Left lung (tissue), 10 donors: ENCODE results near the gene CABP4. TPM values are rescaled to one million over a fixed set of nuclear protein-coding genes. Genes with fewer than 3 reads are reported as not detected.

Experiments used
- ATAC-seq: fragments of 200-7000 bp; cut with Tn5 transposase; one replicate; pipeline ENCODE4 v1.9.1; 2020; ENCODE audit warnings: moderate library complexity
- DNase-seq, 4 donors: peaks; one replicate each; pipeline ENCODE4 v3.0.0-alpha.2; 2013 to 2020
- H3K27ac ChIP-seq, 2 donors: fragments of 200-600 bp; sonication (generic) in 1 of 2; one replicate each; pipeline versions ENCODE4 v1.5.0 to v1.8.0; 2020 to 2021
- H3K27me3 ChIP-seq, 2 donors: fragments of 200-600 bp; sonication (generic) in 1 of 2; one replicate each; pipeline versions ENCODE4 v1.5.0 to v1.8.0; 2020 to 2021
- H3K36me3 ChIP-seq, 2 donors: fragments of 200-600 bp; sonication (generic) in 1 of 2; one replicate each; pipeline versions ENCODE4 v1.5.0 to v1.8.0; 2020 to 2021
- H3K4me1 ChIP-seq, 2 donors: fragments of 200-600 bp; one replicate each; pipeline ENCODE4 v1.8.0; 2021
- H3K4me3 ChIP-seq, 2 donors: fragments of 200-600 bp; sonication (generic) in 1 of 2; one replicate each; pipeline versions ENCODE4 v1.5.0 to v1.8.0; 2020 to 2021; ENCODE audit warnings: mild to moderate bottlenecking in 1 of 2
- H3K9me3 ChIP-seq, 2 donors: fragments of 200-600 bp; sonication (generic) in 1 of 2; one replicate each; pipeline versions ENCODE4 v1.5.0 to v1.8.0; 2020 to 2021
- intact Hi-C, 2 donors: fragments of 100-400 bp; cut with DNase I; formaldehyde crosslinking; loops; one replicate each; pipeline versions ENCODE4 v1.11.2 to v1.14.2; 2022
- polyA plus RNA-seq, 6 donors: library from polyadenylated mRNA; unstranded; fragments of 120-200 nt; gene quantifications; one replicate each; pipeline ENCODE4 v1.2.1, GENCODE V29; 2013; ENCODE audit not compliant: insufficient read length in 6 of 6
- total RNA-seq, 2 donors: library from RNA; stranded (reverse); fragmentation: NEBNext Ultra II Directional; extraction: Animal tissue kit (Norgen Biotek cat#: 25700); gene quantifications; one replicate each; pipeline ENCODE4 v1.2.1, GENCODE V29; 2021
- TF ChIP-seq, protein P1 (sequence below), 2 donors: fragments of 200-600 bp; sonication (generic) in 1 of 2; IDR thresholded peaks; one replicate each; pipeline versions ENCODE4 v1.5.0 to v1.8.0; 2021; ENCODE audit warnings: antibody characterized with exemption in 2 of 2
- donor health status: DM: no; HTN: yes; CAD: no.
- donor health status: DM: no; HTN: no; CAD: no.

Gene CABP4
- total and polyA plus RNA-seq, 8 donors: 1.4 to 2.8 (median 2.2) TPM

DNA sequence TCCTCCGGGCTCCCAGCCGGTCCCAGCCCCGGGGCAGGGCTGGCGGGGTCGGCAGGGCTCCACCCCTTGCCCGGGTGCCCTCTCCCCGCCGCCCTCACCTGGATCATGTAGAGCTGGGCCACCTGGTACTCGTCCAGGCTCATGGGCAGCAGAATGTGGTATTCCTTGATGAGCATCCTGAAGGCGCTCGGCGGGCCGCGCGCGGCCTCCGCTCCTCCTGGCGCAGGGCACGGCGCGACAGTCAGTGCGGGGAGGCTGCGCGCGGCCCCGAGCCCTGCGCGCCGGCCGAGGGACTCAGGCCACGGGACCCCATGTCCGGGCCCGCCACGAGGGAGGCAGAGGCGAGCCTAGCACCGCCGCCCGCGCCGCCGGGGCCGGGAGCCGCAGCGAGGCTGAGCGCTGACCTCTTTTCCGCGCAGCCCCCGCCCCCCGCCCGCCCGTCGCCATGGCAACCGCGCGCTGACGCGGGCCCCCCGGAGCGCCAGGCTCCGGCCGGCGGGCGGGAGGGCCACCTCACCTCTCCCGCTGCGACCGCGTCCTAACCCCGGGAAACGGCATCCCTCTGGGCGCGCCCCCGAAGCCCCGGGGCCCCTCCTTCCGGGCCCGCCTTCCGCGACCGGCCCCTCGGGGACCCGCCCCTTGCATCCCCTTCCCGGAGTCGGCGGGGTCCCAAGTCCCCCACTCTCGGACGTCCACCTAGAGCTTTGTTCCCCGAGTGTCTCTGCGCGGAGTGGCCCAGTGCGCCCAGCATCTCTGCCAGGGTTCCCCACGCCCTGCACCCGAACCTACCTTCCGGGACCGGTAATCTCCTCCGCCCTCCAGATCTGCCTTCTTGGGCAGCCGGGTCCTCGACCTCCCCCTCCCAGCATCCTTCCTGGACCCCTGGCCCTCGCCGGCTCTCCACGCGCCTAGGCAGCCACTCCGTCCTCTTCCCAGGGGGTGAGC, 49.1 kb downstream of the CABP4 start:
- DNase-seq: peak in 3 of 4 donors; percentile 23 to 83 (median 53)
- peaks cover 0 to 34% of the 10 kb centered on the region in 2 donors for H3K36me3 ChIP-seq
- ATAC-seq: no peak
- peak overlapping the region; percentile 88 to 92 for H3K27ac ChIP-seq
- intact Hi-C loops: no loop called here
- peak overlapping the region; percentile 50 to 94 for H3K4me3 ChIP-seq
- peaks cover 24 to 65% of the 10 kb centered on the region in 2 donors for H3K4me1 ChIP-seq
- H3K9me3 ChIP-seq: no peaks in the 10 kb centered on the region
- peaks cover 0 to 20% of the 10 kb centered on the region in 2 donors for H3K27me3 ChIP-seq
- TF ChIP-seq, protein P1, sequence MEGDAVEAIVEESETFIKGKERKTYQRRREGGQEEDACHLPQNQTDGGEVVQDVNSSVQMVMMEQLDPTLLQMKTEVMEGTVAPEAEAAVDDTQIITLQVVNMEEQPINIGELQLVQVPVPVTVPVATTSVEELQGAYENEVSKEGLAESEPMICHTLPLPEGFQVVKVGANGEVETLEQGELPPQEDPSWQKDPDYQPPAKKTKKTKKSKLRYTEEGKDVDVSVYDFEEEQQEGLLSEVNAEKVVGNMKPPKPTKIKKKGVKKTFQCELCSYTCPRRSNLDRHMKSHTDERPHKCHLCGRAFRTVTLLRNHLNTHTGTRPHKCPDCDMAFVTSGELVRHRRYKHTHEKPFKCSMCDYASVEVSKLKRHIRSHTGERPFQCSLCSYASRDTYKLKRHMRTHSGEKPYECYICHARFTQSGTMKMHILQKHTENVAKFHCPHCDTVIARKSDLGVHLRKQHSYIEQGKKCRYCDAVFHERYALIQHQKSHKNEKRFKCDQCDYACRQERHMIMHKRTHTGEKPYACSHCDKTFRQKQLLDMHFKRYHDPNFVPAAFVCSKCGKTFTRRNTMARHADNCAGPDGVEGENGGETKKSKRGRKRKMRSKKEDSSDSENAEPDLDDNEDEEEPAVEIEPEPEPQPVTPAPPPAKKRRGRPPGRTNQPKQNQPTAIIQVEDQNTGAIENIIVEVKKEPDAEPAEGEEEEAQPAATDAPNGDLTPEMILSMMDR (IDR thresholded peaks at IDR 0.05): no peak

DNA sequence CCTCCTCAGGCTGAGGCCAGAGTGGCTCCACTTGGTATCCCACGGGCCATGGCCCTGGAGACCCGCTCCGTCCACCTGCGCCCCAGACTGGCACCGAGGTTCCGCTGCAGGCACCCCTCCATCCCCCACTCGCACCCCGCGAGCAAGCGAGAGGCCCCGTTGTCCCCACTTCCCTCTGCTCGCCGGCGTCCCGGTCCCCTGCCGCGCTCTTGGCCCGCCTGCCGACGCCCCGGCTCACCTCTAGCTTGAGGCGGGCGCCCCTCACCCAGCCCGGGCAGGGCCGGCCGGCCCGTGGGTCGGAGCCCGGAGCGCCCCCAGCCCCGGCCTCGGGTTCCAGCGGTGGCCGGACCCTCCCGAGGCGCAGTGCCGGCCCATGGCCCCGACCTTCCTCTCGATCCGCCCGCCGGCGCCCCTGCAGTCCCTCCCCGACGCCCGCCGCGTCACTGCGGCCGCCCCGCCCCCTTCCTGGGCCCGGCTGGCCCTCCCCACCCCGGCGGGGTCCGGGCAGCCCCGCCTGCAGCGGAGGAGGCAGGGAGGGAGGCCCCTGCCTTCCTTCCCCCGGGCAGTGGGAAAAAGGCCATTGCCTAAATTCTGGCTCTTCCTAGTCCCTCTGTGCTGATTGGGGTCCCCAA, 49.9 kb downstream of the CABP4 start, which contains the start of gene PITPNM1:
Gene PITPNM1 (minus strand): TSS at position 414 of the 632 bp plus-strand sequence. CDS start 1,183 bp downstream, outside the sequence.
- TF ChIP-seq, protein P1 (IDR thresholded peaks at IDR 0.05): no peak
- Histone ChIP-seq H3K27ac (peak within 1 kb of the TSS; percentile 88 to 92), H3K9me3 (no peaks in the 10 kb centered on the region), H3K36me3 (peaks cover 0 to 27% of the 10 kb centered on the region in 2 donors), H3K4me3 (peak within 1 kb of the TSS; percentile 50 to 94), H3K27me3 (peaks cover 0 to 20% of the 10 kb centered on the region in 2 donors), H3K4me1 (peaks cover 24 to 65% of the 10 kb centered on the region in 2 donors)
- DNase-seq (peak; percentile 43 to 97 (median 80)), ATAC-seq (peak; percentile 56)
- intact Hi-C loops: loop anchor here in 1 of 2 donors (5.0 kb wide), 1 partner anchor 113 kb away; the partner anchor contains the start of gene RAD9A

DNA sequence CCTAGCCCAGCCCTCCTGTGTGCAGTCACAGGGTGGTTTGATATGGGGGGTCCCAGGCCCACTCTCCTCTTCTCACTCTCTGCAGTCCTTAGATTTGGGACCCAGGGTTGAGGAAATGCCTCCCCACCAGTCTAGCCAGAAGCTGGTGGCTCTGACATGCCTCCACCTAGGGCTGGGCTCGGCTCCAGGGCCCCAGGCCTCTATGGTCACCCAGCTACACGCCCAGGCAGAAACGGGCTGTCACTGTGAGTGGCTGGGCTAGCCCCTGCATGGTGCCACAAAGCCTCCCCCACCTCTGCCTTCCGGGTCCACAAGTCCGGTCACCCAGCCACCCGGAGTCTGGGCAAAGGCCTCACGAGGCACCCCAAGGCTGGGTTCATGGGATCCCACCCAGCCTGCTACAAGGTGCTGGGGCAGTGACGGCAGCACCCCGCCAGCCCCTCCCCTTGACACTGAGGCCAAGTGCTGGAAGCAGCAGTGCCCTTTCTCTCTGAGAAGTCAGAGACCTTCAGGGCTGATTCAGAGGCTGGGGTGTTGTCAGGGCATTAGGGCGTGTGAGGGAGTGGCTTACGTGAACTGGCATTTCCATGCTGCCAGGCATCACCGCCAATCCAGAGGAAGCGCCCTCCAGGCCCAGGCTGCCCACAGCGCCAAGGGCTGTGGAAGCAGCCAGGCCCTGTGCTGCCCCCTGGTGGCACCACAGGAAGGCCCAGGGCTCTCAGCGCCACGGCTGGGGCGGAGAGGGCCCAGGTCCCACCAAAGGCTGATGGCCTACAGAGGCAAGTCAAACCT, 50.6 kb downstream of the CABP4 start:
- peaks cover 0 to 26% of the 10 kb centered on the region in 2 donors for H3K27me3 ChIP-seq
- intact Hi-C loops: loop anchor here in 1 of 2 donors (5.0 kb wide), 1 partner anchor 114 kb away; the partner anchor contains the start of gene RAD9A
- H3K4me3 ChIP-seq: peak overlapping the region in 1 of 2 donors; percentile 94
- peaks cover 24 to 65% of the 10 kb centered on the region in 2 donors for H3K4me1 ChIP-seq
- peak overlapping the region; percentile 88 to 92 for H3K27ac ChIP-seq
- DNase-seq (peak; percentile 74 to 98 (median 93)), ATAC-seq (peak; percentile 69)
- H3K36me3 ChIP-seq: peaks cover 0 to 25% of the 10 kb centered on the region in 2 donors
- no peaks in the 10 kb centered on the region for H3K9me3 ChIP-seq
- TF ChIP-seq, protein P1 (IDR thresholded peaks at IDR 0.05): peak; percentile 94 to 100

DNA sequence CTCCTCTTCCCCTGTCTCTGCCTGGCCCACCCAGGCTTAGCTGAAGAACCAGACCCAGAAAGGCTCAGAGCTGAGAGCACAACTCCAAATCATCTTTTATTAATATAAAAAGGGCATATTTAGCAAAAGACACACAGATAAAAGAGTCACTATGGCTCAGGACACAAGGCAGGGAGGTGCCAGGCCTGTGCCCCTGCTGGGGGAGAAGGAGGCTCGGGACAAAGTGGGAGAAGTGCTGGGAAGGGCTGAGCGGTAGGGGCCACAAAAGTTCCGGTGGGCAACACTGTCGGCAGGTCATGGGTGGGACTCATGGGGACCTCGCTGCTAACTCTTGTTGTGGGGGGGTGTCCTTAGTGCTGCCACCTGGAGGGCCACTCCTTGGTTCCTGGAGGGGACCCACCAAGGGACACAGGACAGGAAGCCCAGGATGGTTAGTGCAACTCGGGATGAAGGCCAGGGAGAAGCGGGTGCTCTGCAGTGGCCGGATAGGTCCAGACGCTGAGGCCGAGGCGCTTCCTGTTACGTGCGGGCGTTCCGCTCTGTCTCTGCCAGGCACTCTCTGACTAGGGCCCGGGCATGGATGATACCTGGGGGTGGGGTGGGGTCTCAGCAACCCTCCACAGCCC, 51.4 kb downstream of the CABP4 start:
- Histone ChIP-seq H3K36me3 (peaks cover 0 to 20% of the 10 kb centered on the region in 2 donors), H3K9me3 (no peaks in the 10 kb centered on the region), H3K4me3 (peak overlapping the region in 1 of 2 donors; percentile 94), H3K4me1 (peaks cover 24 to 59% of the 10 kb centered on the region in 2 donors), H3K27me3 (peaks cover 0 to 32% of the 10 kb centered on the region in 2 donors), H3K27ac (peak overlapping the region; percentile 88 to 99)
- intact Hi-C loops: loop anchor here in 1 of 2 donors (5.0 kb wide), 1 partner anchor 114 kb away; the partner anchor contains the start of gene RAD9A
- ATAC-seq (no peak), DNase-seq (peak in 1 of 4 donors; percentile 76)
- TF ChIP-seq, protein P1 (IDR thresholded peaks at IDR 0.05): peak; percentile 5 to 18
